ENCODE results near the gene CPNE2. TPM values are rescaled to one million over a fixed set of nuclear protein-coding genes. Genes with fewer than 3 reads are reported as not detected.

Gene CPNE2
- total and polyA plus RNA-seq, 10 of the 15 experiments (the other 5 are each of a cell fraction or from before 2014, with no cell fraction given) = 3.1 to 22.1 (median 9.9) TPM

DNA sequence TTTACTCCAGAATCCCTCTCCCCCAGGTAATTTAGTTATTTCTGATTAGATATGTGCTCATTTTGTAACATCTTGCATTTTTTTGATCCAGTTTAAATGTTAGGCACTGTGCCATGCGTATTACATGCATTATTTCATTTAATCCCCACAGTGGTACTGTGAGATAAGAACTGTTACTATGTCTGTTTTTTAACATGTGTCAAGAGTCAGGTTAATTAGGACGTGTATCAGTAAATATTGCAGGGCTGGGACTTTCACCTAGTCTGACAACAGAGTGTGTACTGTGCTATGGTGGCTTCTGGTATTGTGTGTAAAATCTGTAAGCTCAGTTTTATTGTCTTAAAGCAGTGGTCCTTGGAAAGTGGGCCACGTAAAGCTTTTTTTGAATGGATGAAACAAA is 104.4 kb downstream of the CPNE2 start (continued):
- TF ChIP-seq ESRRA (IDR thresholded peaks at IDR 0.05; ENCODE audit: low read length) = no peak

Other genes with a start within 250 kb of the CPNE2 start
Only the 7 nearest of the 8 such genes appear.
- gene HERPUD1, start 160.4 kb upstream of the CPNE2 start, total RNA-seq (2014; rRNA removed) = 69.9 and 80.4 TPM in 2 replicates
- gene HERPUD1, start 160.4 kb upstream of the CPNE2 start, total RNA-seq (2014; rRNA removed; fragmentation: Illumina TruSeq; extraction: Trizol) = 102 and 107 TPM in 2 replicates
- 129 and 143 TPM in 2 replicates for gene HERPUD1, start 160.4 kb upstream of the CPNE2 start, total RNA-seq (2021)
- gene HERPUD1, start 160.4 kb upstream of the CPNE2 start, polyA plus RNA-seq (2011; rRNA removed) = 119 and 178 TPM in 2 replicates
- gene HERPUD1, start 160.4 kb upstream of the CPNE2 start, polyA plus RNA-seq (2014; fragmentation: Illumina TruSeq; extraction: Trizol) = 138 and 149 TPM in 2 replicates
- 10 to 100 TPM; 32.6 to 68.1 TPM for gene HERPUD1, start 160.4 kb upstream of the CPNE2 start, polyA plus RNA-seq (2014; fragmentation: Nextera tagmentation; extraction: Ambion mirVana)
- 99.0 and 129 TPM in 2 replicates for gene HERPUD1, start 160.4 kb upstream of the CPNE2 start, polyA plus RNA-seq (2014; rRNA removed)
- 100 to 1,000 TPM; 204 to 212 TPM for gene HERPUD1, start 160.4 kb upstream of the CPNE2 start, polyA plus RNA-seq (2016; fragmentation: Nextera tagmentation; extraction: Ambion mirVana)
- 1.9 and 2.3 TPM in 2 replicates for gene CETP, start 130.6 kb upstream of the CPNE2 start, total RNA-seq (2014; rRNA removed)
- 1.2 and 1.3 TPM in 2 replicates for gene CETP, start 130.6 kb upstream of the CPNE2 start, total RNA-seq (2014; rRNA removed; fragmentation: Illumina TruSeq; extraction: Trizol)
- gene CETP, start 130.6 kb upstream of the CPNE2 start, total RNA-seq (2021) = 0.77 and 1.4 TPM in 2 replicates
- gene CETP, start 130.6 kb upstream of the CPNE2 start, polyA plus RNA-seq (2011; rRNA removed) = 4.5 and 6.4 TPM in 2 replicates
- gene CETP, start 130.6 kb upstream of the CPNE2 start, polyA plus RNA-seq (2014; fragmentation: Illumina TruSeq; extraction: Trizol) = 0.90 and 1.2 TPM in 2 replicates
- gene CETP, start 130.6 kb upstream of the CPNE2 start, polyA plus RNA-seq (2014; fragmentation: Nextera tagmentation; extraction: Ambion mirVana) = 1 to 10 TPM; 2.4 to 2.9 TPM
- gene CETP, start 130.6 kb upstream of the CPNE2 start, polyA plus RNA-seq (2014; rRNA removed) = 1.4 and 1.5 TPM in 2 replicates
- gene CETP, start 130.6 kb upstream of the CPNE2 start, polyA plus RNA-seq (2016; fragmentation: Nextera tagmentation; extraction: Ambion mirVana) = 1 to 10 TPM; 2.3 to 2.9 TPM
- 60.3 and 65.3 TPM in 2 replicates for gene NLRC5, start 103.0 kb upstream of the CPNE2 start, total RNA-seq (2014; rRNA removed)
- 49.2 and 54.3 TPM in 2 replicates for gene NLRC5, start 103.0 kb upstream of the CPNE2 start, total RNA-seq (2014; rRNA removed; fragmentation: Illumina TruSeq; extraction: Trizol)
- gene NLRC5, start 103.0 kb upstream of the CPNE2 start, total RNA-seq (2021) = 86.2 and 105 TPM in 2 replicates
- 62.1 and 88.8 TPM in 2 replicates for gene NLRC5, start 103.0 kb upstream of the CPNE2 start, polyA plus RNA-seq (2011; rRNA removed)
- 51.5 and 73.0 TPM in 2 replicates for gene NLRC5, start 103.0 kb upstream of the CPNE2 start, polyA plus RNA-seq (2014; fragmentation: Illumina TruSeq; extraction: Trizol)
- 10 to 100 TPM; 13.1 to 14.2 TPM for gene NLRC5, start 103.0 kb upstream of the CPNE2 start, polyA plus RNA-seq (2014; fragmentation: Nextera tagmentation; extraction: Ambion mirVana)
- gene NLRC5, start 103.0 kb upstream of the CPNE2 start, polyA plus RNA-seq (2014; rRNA removed) = 83.8 and 84.2 TPM in 2 replicates
- gene NLRC5, start 103.0 kb upstream of the CPNE2 start, polyA plus RNA-seq (2016; fragmentation: Nextera tagmentation; extraction: Ambion mirVana) = 10 to 100 TPM; 43.7 to 49.1 TPM
- 67.9 and 82.1 TPM in 2 replicates for gene PSME3IP1, start 93.5 kb downstream of the CPNE2 start, total RNA-seq (2014; rRNA removed)
- gene PSME3IP1, start 93.5 kb downstream of the CPNE2 start, total RNA-seq (2014; rRNA removed; fragmentation: Illumina TruSeq; extraction: Trizol) = 146 and 152 TPM in 2 replicates
- gene PSME3IP1, start 93.5 kb downstream of the CPNE2 start, total RNA-seq (2021) = 101 and 104 TPM in 2 replicates
- gene PSME3IP1, start 93.5 kb downstream of the CPNE2 start, polyA plus RNA-seq (2011; rRNA removed) = 114 and 117 TPM in 2 replicates
- 174 and 180 TPM in 2 replicates for gene PSME3IP1, start 93.5 kb downstream of the CPNE2 start, polyA plus RNA-seq (2014; fragmentation: Illumina TruSeq; extraction: Trizol)
- gene PSME3IP1, start 93.5 kb downstream of the CPNE2 start, polyA plus RNA-seq (2014; fragmentation: Nextera tagmentation; extraction: Ambion mirVana) = 10 to 100 TPM; 72.5 to 90.2 TPM
- 94.6 and 106 TPM in 2 replicates for gene PSME3IP1, start 93.5 kb downstream of the CPNE2 start, polyA plus RNA-seq (2014; rRNA removed)
- gene PSME3IP1, start 93.5 kb downstream of the CPNE2 start, polyA plus RNA-seq (2016; fragmentation: Nextera tagmentation; extraction: Ambion mirVana) = 100 to 1,000 TPM; 135 to 143 TPM
- 35.0 and 37.5 TPM in 2 replicates for gene RSPRY1, start 93.7 kb downstream of the CPNE2 start, total RNA-seq (2014; rRNA removed)
- gene RSPRY1, start 93.7 kb downstream of the CPNE2 start, total RNA-seq (2014; rRNA removed; fragmentation: Illumina TruSeq; extraction: Trizol) = 41.2 and 44.8 TPM in 2 replicates
- gene RSPRY1, start 93.7 kb downstream of the CPNE2 start, total RNA-seq (2021) = 38.0 and 40.5 TPM in 2 replicates
- 47.7 and 50.8 TPM in 2 replicates for gene RSPRY1, start 93.7 kb downstream of the CPNE2 start, polyA plus RNA-seq (2011; rRNA removed)
- gene RSPRY1, start 93.7 kb downstream of the CPNE2 start, polyA plus RNA-seq (2014; fragmentation: Illumina TruSeq; extraction: Trizol) = 41.8 and 47.7 TPM in 2 replicates
- gene RSPRY1, start 93.7 kb downstream of the CPNE2 start, polyA plus RNA-seq (2014; fragmentation: Nextera tagmentation; extraction: Ambion mirVana) = 10 to 100 TPM; 18.5 to 25.1 TPM
- gene RSPRY1, start 93.7 kb downstream of the CPNE2 start, polyA plus RNA-seq (2014; rRNA removed) = 24.0 and 29.1 TPM in 2 replicates
- gene RSPRY1, start 93.7 kb downstream of the CPNE2 start, polyA plus RNA-seq (2016; fragmentation: Nextera tagmentation; extraction: Ambion mirVana) = 10 to 100 TPM; 44.8 to 57.0 TPM
- 30.9 and 35.8 TPM in 2 replicates for gene ARL2BP, start 152.7 kb downstream of the CPNE2 start, total RNA-seq (2014; rRNA removed)
- gene ARL2BP, start 152.7 kb downstream of the CPNE2 start, total RNA-seq (2014; rRNA removed; fragmentation: Illumina TruSeq; extraction: Trizol) = 26.3 and 27.4 TPM in 2 replicates
- 25.5 and 28.5 TPM in 2 replicates for gene ARL2BP, start 152.7 kb downstream of the CPNE2 start, total RNA-seq (2021)
- gene ARL2BP, start 152.7 kb downstream of the CPNE2 start, polyA plus RNA-seq (2011; rRNA removed) = 51.1 and 56.6 TPM in 2 replicates
- 33.6 and 35.5 TPM in 2 replicates for gene ARL2BP, start 152.7 kb downstream of the CPNE2 start, polyA plus RNA-seq (2014; fragmentation: Illumina TruSeq; extraction: Trizol)
- 10 to 100 TPM; 12.5 to 20.5 TPM for gene ARL2BP, start 152.7 kb downstream of the CPNE2 start, polyA plus RNA-seq (2014; fragmentation: Nextera tagmentation; extraction: Ambion mirVana)
- gene ARL2BP, start 152.7 kb downstream of the CPNE2 start, polyA plus RNA-seq (2014; rRNA removed) = 21.7 and 23.9 TPM in 2 replicates
- gene ARL2BP, start 152.7 kb downstream of the CPNE2 start, polyA plus RNA-seq (2016; fragmentation: Nextera tagmentation; extraction: Ambion mirVana) = 10 to 100 TPM; 44.2 to 50.9 TPM
- 0.65 and 0.79 TPM in 2 replicates for gene PLLP, start 192.1 kb downstream of the CPNE2 start, total RNA-seq (2014; rRNA removed)
- gene PLLP, start 192.1 kb downstream of the CPNE2 start, total RNA-seq (2014; rRNA removed; fragmentation: Illumina TruSeq; extraction: Trizol) = 0.27 and 0.28 TPM in 2 replicates
- 0.77 and 1.3 TPM in 2 replicates for gene PLLP, start 192.1 kb downstream of the CPNE2 start, total RNA-seq (2021)
- gene PLLP, start 192.1 kb downstream of the CPNE2 start, polyA plus RNA-seq (2011; rRNA removed) = 4.5 and 5.8 TPM in 2 replicates
- gene PLLP, start 192.1 kb downstream of the CPNE2 start, polyA plus RNA-seq (2014; fragmentation: Illumina TruSeq; extraction: Trizol) = 0.44 and 0.54 TPM in 2 replicates
- under 1 TPM; 0.23 to 0.49 TPM for gene PLLP, start 192.1 kb downstream of the CPNE2 start, polyA plus RNA-seq (2014; fragmentation: Nextera tagmentation; extraction: Ambion mirVana)
- gene PLLP, start 192.1 kb downstream of the CPNE2 start, polyA plus RNA-seq (2014; rRNA removed) = 1.2 TPM in 2 replicates
- gene PLLP, start 192.1 kb downstream of the CPNE2 start, polyA plus RNA-seq (2016; fragmentation: Nextera tagmentation; extraction: Ambion mirVana) = under 1 TPM; 0.21 to 0.88 TPM